Measurements from ENCODE around the gene TIMM17A.

DNA sequence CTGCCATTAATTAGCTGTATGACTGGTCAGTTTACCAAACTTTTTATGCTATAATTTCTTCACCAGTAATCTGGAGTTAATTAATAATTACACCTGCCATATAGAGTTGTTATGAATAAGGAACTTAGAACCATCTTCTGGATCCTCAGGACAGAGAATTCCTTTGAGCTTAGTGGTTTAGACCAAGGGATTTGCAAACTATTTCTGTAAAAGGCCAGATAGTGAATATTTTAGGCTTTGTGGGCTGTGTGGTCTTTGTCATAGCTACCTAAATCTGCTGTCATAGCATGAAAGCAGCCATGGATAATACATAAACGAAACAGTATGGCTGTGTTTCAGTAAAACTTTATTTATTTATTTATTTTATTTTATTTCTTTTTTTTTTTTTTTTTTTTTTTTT, 9.0 kb downstream of the TIMM17A start:
- TF ChIP-seq POLR2A (IDR thresholded peaks at IDR 0.05; ENCODE audit: low read depth, low read length): no peak
- TF ChIP-seq CTCF (conservative IDR thresholded peaks at IDR 0.05; ENCODE audit: low read depth, low read length): no peak
- no peak for TF ChIP-seq BHLHE40 (IDR thresholded peaks at IDR 0.05; ENCODE audit: low read depth, low read length)
- TF ChIP-seq RFX5 (IDR thresholded peaks at IDR 0.05; ENCODE audit: low read depth, low read length): no peak
- TF ChIP-seq CEBPB (IDR thresholded peaks at IDR 0.05; ENCODE audit: low read depth, low read length): no peak
- TF ChIP-seq RAD21 (IDR thresholded peaks at IDR 0.05; ENCODE audit: low read length): no peak
- TF ChIP-seq RCOR1 (IDR thresholded peaks at IDR 0.05; ENCODE audit: insufficient replicate concordance, low read length): no peak
- TF ChIP-seq, protein P1, sequence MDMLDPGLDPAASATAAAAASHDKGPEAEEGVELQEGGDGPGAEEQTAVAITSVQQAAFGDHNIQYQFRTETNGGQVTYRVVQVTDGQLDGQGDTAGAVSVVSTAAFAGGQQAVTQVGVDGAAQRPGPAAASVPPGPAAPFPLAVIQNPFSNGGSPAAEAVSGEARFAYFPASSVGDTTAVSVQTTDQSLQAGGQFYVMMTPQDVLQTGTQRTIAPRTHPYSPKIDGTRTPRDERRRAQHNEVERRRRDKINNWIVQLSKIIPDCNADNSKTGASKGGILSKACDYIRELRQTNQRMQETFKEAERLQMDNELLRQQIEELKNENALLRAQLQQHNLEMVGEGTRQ (IDR thresholded peaks at IDR 0.05; ENCODE audit: low read depth, low read length): no peak
- no peak for TF ChIP-seq SMC3 (IDR thresholded peaks at IDR 0.05; ENCODE audit: low read depth, low read length)
- no peak; the same call in 1 of the 2 replicates for TF ChIP-seq MAFK (IDR thresholded peaks at IDR 0.05; ENCODE audit: low read depth, low read length)
- TF ChIP-seq FOS (IDR thresholded peaks at IDR 0.05; ENCODE audit: low read depth, low read length): no peak
- TF ChIP-seq MXI1 (IDR thresholded peaks at IDR 0.05; ENCODE audit: borderline replicate concordance, low read depth, low read length): no peak

All from IMR-90 (cell line).